ENCODE results near the gene NR3C2.
"Not testable (repeated sequence)": the region's sequence is repeated elsewhere in the genome, so short reads cannot be mapped to it uniquely, and the experiment has no call there.

The NR3C2 gene

GRCh38 chr4:148170408-148171365 is 271.5 kb downstream of the NR3C2 start:
- no peak for DNase-seq (ENCODE audit: low read depth)

- peak; percentile 11 for DNase-seq (ENCODE audit: low read depth)
Measured at GRCh38 chr4:148166132-148166591, 276.1 kb downstream of the NR3C2 start.

- no peak for DNase-seq (ENCODE audit: low read depth)
Measured at GRCh38 chr4:148164557-148164956, 277.7 kb downstream of the NR3C2 start.

DNA sequence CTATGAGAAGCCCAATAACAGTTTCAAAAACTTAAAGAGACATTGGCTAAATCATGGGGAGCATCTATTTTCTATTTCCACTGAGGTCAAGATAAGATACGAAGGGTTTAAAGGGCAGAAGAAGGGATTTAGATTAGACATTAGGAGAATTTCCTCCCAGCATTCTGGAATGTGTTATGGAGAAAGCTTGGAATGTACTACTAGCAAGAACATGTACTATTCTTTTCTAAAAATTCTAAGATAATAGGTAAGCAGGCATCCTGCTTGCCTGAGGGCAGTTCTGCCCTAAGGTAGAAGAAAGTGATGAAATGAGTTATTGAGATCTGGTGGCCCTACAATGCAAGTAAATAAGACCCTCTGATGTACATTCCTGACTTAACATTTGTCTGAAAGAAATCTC is 279.2 kb downstream of the NR3C2 start:
- DNase-seq (ENCODE audit: low read depth): no peak

DNA sequence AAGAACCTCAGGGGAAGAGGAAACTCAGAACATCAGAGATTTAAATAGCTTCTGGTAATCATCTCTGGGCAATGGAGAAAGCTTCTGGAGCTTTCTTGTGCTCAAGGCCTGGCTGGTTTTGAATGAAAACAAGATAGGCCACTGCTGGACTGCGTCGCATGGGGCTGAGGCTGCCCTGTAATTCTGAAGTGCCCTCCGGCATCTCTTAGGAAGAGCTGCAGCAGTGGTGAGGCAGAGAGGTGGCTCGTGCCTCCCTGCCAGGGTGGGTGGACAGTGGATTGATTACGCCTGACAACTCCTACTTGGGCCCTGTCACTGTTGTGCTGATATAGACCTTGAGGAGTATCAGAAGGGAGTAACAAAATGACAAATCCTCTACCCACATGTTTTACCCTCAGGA is 279.7 kb downstream of the NR3C2 start:
- DNase-seq (ENCODE audit: low read depth): no peak

- no peak for DNase-seq (ENCODE audit: low read depth)
Measured at GRCh38 chr4:148161601-148162000, 280.6 kb downstream of the NR3C2 start.

DNA sequence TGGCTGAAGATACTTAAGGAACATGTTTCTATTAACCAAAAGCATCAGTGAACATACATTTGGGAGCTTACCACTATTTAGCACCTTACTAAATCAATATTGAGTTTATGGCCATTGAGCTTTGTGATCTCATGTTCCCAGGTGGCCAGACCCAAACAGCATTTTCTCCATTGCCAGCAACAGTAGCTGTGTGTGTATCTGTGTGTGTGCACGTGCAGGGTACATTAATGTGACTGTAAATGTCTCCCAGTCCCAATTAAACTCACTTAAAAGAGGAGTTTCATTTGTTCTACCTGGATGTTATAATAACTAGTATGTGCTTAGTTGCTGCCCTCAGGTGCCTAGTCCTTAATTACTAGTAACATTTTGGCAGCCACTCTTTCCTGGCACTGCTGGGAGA is 282.4 kb downstream of the NR3C2 start:
- DNase-seq (ENCODE audit: low read depth): no peak

DNA sequence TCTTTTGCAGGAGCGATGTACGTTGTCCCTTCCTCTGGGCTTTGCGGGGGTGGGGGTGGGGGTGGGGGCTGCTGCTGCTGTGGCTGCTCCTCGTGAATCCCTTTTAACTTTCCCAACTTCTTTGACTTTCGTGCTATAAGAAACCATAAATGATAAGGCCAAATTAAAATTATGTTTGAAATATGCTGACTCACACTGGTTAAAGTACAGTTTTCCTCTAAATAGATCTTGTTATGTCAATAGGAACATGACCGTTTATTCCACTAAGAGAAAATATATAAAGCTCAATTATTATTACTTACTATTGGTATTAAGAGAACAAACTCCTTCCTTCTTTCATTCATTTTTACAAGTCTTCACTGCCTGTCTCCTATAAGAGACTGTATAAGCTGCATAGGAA is 287.4 kb downstream of the NR3C2 start:
- no peak for DNase-seq (ENCODE audit: low read depth)

DNA sequence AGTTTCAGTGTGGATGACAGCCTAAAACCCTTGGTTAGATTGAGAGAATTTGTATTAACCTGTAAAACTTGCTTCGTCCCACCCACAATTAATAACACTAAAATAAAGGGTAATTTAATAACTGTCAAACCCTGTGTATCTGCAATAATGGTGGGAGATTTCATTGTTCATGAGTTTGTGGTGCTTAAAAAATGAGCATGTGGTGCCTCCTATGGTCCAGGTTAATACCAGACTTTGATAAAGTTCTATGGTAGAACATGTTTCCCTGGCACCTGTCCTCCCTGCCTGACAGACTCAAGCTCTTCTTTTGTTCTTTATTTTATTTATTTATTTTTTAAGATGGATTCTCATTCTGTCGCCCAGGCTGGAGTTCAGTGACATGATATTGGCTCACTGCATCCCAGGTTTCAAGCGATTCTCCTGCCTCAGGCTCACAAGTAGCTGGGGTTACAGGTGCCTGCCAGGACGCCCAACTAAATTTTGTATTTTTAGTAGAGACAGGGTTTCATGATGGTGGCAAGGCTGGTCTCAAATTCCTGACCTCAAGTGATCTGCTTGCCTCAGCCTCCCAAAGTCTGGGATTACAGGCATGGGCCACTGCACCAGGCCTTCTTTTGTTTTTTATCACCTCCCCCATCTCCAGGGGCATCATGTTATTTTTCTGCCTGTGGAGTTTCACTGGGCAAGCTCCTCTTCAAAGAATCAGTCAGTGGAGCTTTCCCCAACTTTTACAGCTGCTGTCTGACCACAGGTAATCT is 289.2 kb downstream of the NR3C2 start:
- no peak for DNase-seq (ENCODE audit: low read depth)

DNA sequence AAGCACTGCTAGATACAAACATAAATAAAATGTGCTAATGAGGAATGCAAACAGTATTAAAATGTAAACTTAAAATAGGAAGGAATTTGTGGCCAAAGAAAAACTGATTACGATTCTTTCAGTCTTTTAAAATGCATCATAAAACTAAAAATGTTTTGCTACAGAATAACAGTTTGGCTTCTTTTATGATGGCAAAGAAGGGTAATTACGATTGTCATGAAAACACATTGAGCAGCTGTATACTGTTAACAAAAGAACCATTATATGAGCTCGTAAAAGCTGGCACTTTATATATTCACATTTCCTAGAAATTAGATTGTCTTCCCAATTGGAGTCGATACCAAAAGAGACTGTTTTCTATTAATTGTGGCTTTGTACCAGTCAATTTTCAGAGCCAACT is 290.4 kb downstream of the NR3C2 start:
- DNase-seq (ENCODE audit: low read depth): no peak

GRCh38 chr4:148145475-148145874 is 296.7 kb downstream of the NR3C2 start:
- DNase-seq (ENCODE audit: low read depth): no peak

- DNase-seq (ENCODE audit: low read depth): no peak
Measured at GRCh38 chr4:148143174-148143573, 299.0 kb downstream of the NR3C2 start.

DNA sequence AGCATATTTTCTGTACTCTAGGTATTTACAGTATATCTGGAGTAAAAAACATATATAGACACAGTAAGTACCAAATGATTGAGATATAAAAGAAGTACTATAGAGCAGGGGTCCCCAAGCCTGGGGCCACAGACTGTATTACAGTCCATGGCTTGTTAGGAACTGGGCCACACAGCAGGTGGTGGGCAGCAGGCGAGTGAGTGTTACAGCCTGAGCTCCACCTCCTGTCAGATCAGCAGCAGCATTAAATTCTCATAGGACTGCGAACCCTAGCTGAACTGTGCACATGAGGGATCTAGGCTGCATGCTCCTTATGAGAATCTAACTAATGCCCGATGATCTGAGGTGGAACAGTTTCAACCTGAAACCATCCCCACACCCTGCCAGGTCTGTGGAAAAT is 300.7 kb downstream of the NR3C2 start:
- DNase-seq (ENCODE audit: low read depth): no peak

DNA sequence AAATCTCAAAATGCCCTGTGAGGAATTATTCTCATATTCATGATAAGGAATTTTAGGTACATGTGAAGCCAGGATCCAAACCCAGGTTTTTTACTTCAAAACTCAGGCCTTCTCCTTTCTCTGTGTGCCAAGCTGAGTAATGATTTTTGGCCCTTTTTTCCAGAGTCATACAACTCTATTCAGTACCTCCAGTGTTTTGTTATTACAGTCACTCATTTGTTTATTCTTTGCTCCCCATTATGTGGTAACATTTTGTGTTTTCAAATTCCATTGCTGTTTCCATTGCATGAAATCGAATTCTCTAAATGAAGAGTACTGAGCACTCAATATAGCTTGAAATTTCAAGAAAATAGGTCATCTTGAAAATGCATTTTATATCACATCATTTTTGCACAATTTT is 315.4 kb downstream of the NR3C2 start:
- DNase-seq (ENCODE audit: low read depth): peak; percentile 3

GRCh38 chr4:148124512-148124911 is 317.7 kb downstream of the NR3C2 start:
- DNase-seq (ENCODE audit: low read depth): no peak

- DNase-seq (ENCODE audit: low read depth): not testable (repeated sequence)
Measured at GRCh38 chr4:148123161-148123560, 319.1 kb downstream of the NR3C2 start.

GRCh38 chr4:148120216-148120615 is 322.0 kb downstream of the NR3C2 start:
- no peak for DNase-seq (ENCODE audit: low read depth)

DNA sequence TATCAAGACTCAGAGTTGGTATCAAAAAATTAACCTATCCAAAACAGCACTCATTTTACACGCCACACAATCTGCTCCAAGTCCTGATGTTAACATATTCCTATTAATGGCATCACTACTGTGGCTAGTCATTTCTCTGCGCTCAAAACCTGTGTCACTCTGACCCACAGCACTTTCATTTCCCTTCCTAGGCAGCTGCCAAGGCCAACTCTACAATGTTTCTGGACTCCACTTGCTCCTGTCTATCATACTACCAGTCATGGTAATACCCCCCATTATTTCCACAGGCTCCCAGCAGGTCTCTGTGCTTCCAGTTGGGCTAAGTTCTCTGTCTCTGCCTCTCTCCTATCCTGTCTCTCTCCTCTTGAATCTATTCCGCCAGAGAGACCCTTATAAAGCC is 323.6 kb downstream of the NR3C2 start:
- DNase-seq (ENCODE audit: low read depth): no peak

GRCh38 chr4:148118179-148118578 is 324.0 kb downstream of the NR3C2 start:
- DNase-seq (ENCODE audit: low read depth): no peak

- no peak for DNase-seq (ENCODE audit: low read depth)
Measured at GRCh38 chr4:148116969-148117368, 325.2 kb downstream of the NR3C2 start.

DNA sequence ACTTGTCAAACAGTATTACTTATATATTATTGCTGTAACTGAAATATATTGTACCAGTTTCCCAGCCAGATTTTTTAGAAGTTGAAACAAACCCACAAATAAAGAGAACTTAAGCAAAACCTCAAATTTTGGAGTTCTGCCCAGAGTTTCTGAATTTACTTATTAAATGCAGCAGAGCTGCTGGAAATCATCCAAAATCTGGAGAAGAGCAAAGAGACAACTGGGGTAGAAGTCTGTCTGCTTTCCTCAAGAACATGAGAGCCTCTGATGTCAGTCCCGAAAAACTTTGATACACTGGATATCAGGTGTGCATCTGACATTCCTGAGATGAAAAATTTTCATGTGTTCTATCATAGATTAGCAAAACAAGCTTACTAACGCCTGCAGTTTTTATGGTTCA is 325.9 kb downstream of the NR3C2 start:
- DNase-seq (ENCODE audit: low read depth): peak; percentile 3

- DNase-seq (ENCODE audit: low read depth): no peak
Measured at GRCh38 chr4:148114436-148114835, 327.8 kb downstream of the NR3C2 start.
